DOHH2 (cell line): Measurements from ENCODE around the gene ATP8A2.

Source experiments
- CTCF ChIP-seq: fragments of 200-600 bp; sonication (generic); IDR thresholded peaks from one replicate; pipeline ENCODE4 v1.5.1; 2014; ENCODE audit warnings: antibody characterized with exemption, mild to moderate bottlenecking, low read depth, low read length; ENCODE audit not compliant: poor library complexity, severe bottlenecking
- EZH2phosphoT487 ChIP-seq: fragments of 200-600 bp; sonication (generic); IDR thresholded peaks from 2 replicates; pipeline ENCODE4 v1.6.1; 2017; ENCODE audit warnings: borderline replicate concordance, mild to moderate bottlenecking, antibody characterized with exemption, low read length, moderate library complexity, mixed read lengths

DNA sequence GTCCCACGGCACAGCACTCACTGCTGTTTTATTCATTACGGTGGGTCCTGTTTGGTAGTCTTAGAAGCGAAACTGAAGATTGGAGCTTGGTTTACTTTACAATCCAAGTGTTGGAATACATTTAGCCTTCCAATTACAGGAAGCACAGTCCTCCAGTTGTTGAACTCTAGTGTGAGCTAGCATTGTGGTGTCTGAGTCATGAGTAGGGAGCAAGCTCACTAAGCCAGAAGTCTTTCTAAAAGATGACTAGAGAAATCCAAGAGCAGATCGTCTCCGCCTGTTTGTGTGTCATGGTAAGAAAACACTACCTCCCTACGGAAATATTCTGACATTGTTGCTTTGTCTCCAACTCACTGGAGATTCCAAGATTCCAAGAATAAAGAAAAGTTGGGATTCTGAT, 690.2 kb downstream of the ATP8A2 start:
- no peak for TF ChIP-seq CTCF
- no peak for TF ChIP-seq EZH2phosphoT487
